ENCODE results near the gene PDE7B. TPM values are rescaled to one million over a fixed set of nuclear protein-coding genes. Genes with fewer than 3 reads are reported as not detected.

PDE7B gene
- total and polyA plus RNA-seq, 8 donors, result 0.29 to 73.2 (median 5.0) TPM

- Histone ChIP-seq H3K4me1 (peaks cover 0 to 22% (median 6%) of the 10 kb centered on the region in 4 donors), H3K4me3 (no peak overlapping the region), H3K36me3 (no peaks in the 10 kb centered on the region), H3K27ac (peak overlapping the region in 1 of 5 donors; percentile 66), H3K9me3 (no peaks in the 10 kb centered on the region), H3K27me3 (no peaks in the 10 kb centered on the region)
- TF ChIP-seq EP300 (IDR thresholded peaks at IDR 0.05) (no peak), POLR2AphosphoS5 (IDR thresholded peaks at IDR 0.05) (no peak), CTCF (IDR thresholded peaks at IDR 0.05) (no peak), POLR2A (IDR thresholded peaks at IDR 0.05) (no peak)
- DNase-seq, result no peak
- 70 to 82% (median 77%) methylated on average over 2 of the region's 2 CpGs for WGBS, 5 donors
- intact Hi-C loops (cut with DNase I; ENCODE audit: low total_unique reads), result no loop called here
Observed at GRCh38 chr6:135921188-135921587, 69.7 kb downstream of the PDE7B start.

- peak overlapping the region in 4 of 5 donors; percentile 4 to 66 (median 30) for H3K27ac ChIP-seq
- no peak overlapping the region for H3K4me3 ChIP-seq
- H3K36me3 ChIP-seq, result no peaks in the 10 kb centered on the region
- intact Hi-C loops (cut with DNase I; ENCODE audit: low total_unique reads), result no loop called here
- peak in 1 of 3 donors; percentile 24 for TF ChIP-seq POLR2AphosphoS5 (IDR thresholded peaks at IDR 0.05)
- TF ChIP-seq EP300 (IDR thresholded peaks at IDR 0.05), result no peak
- TF ChIP-seq CTCF (IDR thresholded peaks at IDR 0.05), result no peak
- TF ChIP-seq POLR2A (IDR thresholded peaks at IDR 0.05), result no peak
- no peaks in the 10 kb centered on the region for H3K27me3 ChIP-seq
- peaks cover 0 to 22% (median 6%) of the 10 kb centered on the region in 4 donors for H3K4me1 ChIP-seq
- no peaks in the 10 kb centered on the region for H3K9me3 ChIP-seq
- DNase-seq, result peak in 1 of 2 donors; percentile 57
Observed at GRCh38 chr6:135922174-135922573, 70.7 kb downstream of the PDE7B start.

DNA sequence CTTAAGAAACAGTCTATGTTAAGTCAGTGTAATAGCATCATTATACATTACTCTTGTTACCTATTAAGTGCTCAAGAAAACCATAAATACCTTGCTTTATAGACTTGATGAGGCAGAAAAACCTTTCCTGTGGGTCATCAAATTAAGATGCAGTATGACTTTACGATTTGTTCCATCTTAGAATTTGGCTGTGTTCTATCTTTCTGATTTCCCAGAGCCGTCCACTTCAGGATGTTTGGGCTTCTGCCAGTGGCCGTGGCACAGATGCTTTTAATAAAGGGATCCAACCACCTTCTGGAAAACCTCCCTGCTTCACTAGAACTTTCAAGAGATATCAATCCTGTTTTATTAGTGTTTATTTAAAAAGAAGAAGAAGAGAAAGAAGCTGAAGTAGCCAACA lies 71.2 kb downstream of the PDE7B start:
- no peak overlapping the region for H3K4me3 ChIP-seq
- peaks cover 0 to 22% (median 6%) of the 10 kb centered on the region in 4 donors for H3K4me1 ChIP-seq
- DNase-seq, result no peak
- 41 to 63% (median 58%) methylated on average over 3 of the region's 3 CpGs for WGBS, 5 donors
- intact Hi-C loops (cut with DNase I; ENCODE audit: low total_unique reads), result no loop called here
- H3K27me3 ChIP-seq, result no peaks in the 10 kb centered on the region
- no peak for TF ChIP-seq CTCF (IDR thresholded peaks at IDR 0.05)
- no peak for TF ChIP-seq POLR2A (IDR thresholded peaks at IDR 0.05)
- no peak for TF ChIP-seq POLR2AphosphoS5 (IDR thresholded peaks at IDR 0.05)
- TF ChIP-seq EP300 (IDR thresholded peaks at IDR 0.05), result no peak
- no peaks in the 10 kb centered on the region for H3K9me3 ChIP-seq
- H3K36me3 ChIP-seq, result no peaks in the 10 kb centered on the region
- peak overlapping the region in 3 of 5 donors; percentile 10 to 66 (median 50) for H3K27ac ChIP-seq

- intact Hi-C loops (cut with DNase I; ENCODE audit: low total_unique reads), result no loop called here
- no peaks in the 10 kb centered on the region for H3K27me3 ChIP-seq
- WGBS, 5 donors, result 53 to 71% (median 59%) methylated on average over 4 of the region's 4 CpGs
- no peaks in the 10 kb centered on the region for H3K9me3 ChIP-seq
- H3K27ac ChIP-seq, result no peak overlapping the region
- no peak for TF ChIP-seq POLR2AphosphoS5 (IDR thresholded peaks at IDR 0.05)
- no peak for TF ChIP-seq POLR2A (IDR thresholded peaks at IDR 0.05)
- no peak for TF ChIP-seq CTCF (IDR thresholded peaks at IDR 0.05)
- TF ChIP-seq EP300 (IDR thresholded peaks at IDR 0.05), result no peak
- H3K4me1 ChIP-seq, result peaks cover 0 to 20% (median 7%) of the 10 kb centered on the region in 4 donors
- H3K36me3 ChIP-seq, result no peaks in the 10 kb centered on the region
- no peak overlapping the region for H3K4me3 ChIP-seq
- DNase-seq, result no peak
Observed at GRCh38 chr6:135932651-135933050, 81.2 kb downstream of the PDE7B start.
